Endodermal cell (in vitro differentiated cells): ENCODE results near the gene SNTA1. TPM values are rescaled to one million over a fixed set of nuclear protein-coding genes. Genes with fewer than 3 reads are reported as not detected.
A peak's percentile ranks its signal among the peaks of the same experiment; 100 is the strongest.

Experiments used
- DNase-seq: peaks from one replicate; pipeline ENCODE4 v3.0.0-alpha.2; 2017
- H3K27ac ChIP-seq: 2 replicates; pipeline ENCODE4 v1.5.1; 2013; ENCODE audit warnings: mild to moderate bottlenecking, low read depth, low read length, moderate library complexity
- H3K27me3 ChIP-seq: 2 replicates; pipeline ENCODE4 v1.6.1; 2013; ENCODE audit warnings: mild to moderate bottlenecking, low read length, moderate library complexity; ENCODE audit not compliant: insufficient read depth, control insufficient read depth, poor library complexity, severe bottlenecking
- H3K36me3 ChIP-seq: 2 replicates; pipeline ENCODE4 v1.7.0; 2013; ENCODE audit warnings: mild to moderate bottlenecking, low read length, moderate library complexity; ENCODE audit not compliant: control insufficient read depth, insufficient read depth
- H3K4me1 ChIP-seq: one replicate; pipeline ENCODE4 v1.7.0; 2013; ENCODE audit warnings: low read length; ENCODE audit not compliant: control insufficient read depth, insufficient read depth
- H3K4me3 ChIP-seq: 2 replicates; pipeline ENCODE4 v1.5.1; 2013; ENCODE audit warnings: mild to moderate bottlenecking, low read length, moderate library complexity
- H3K9ac ChIP-seq: 2 replicates; pipeline ENCODE4 v1.6.1; 2013; ENCODE audit warnings: mild to moderate bottlenecking, low read length, moderate library complexity; ENCODE audit not compliant: poor library complexity, severe bottlenecking; ENCODE audit errors: extremely low read depth
- H3K9me3 ChIP-seq: 2 replicates; pipeline ENCODE4 v1.6.1; 2013; ENCODE audit warnings: mild to moderate bottlenecking, low read length, moderate library complexity; ENCODE audit not compliant: control insufficient read depth
- H3K27ac Mint-ChIP-seq: 2 replicates; pipeline ENCODE4 v1.8.0; 2020; ENCODE audit warnings: mixed read lengths
- H3K27me3 Mint-ChIP-seq: 2 replicates; pipeline ENCODE4 v1.8.0; 2021; ENCODE audit warnings: mild to moderate bottlenecking, mixed read lengths; ENCODE audit not compliant: insufficient read depth
- H3K36me3 Mint-ChIP-seq: 2 replicates; pipeline ENCODE4 v1.8.0; 2020; ENCODE audit warnings: low read depth, mixed read lengths
- H3K4me1 Mint-ChIP-seq: 2 replicates; pipeline ENCODE4 v1.8.0; 2020; ENCODE audit warnings: mixed read lengths
- H3K4me3 Mint-ChIP-seq: 2 replicates; pipeline ENCODE4 v1.8.0; 2020; ENCODE audit warnings: mild to moderate bottlenecking, moderate library complexity, mixed read lengths
- H3K9me3 Mint-ChIP-seq: 2 replicates; pipeline ENCODE4 v1.8.0; 2020; ENCODE audit warnings: mild to moderate bottlenecking, mixed read lengths
- WGBS, 2 experiments: methylation state at CpG; one replicate each; pipeline versions ENCODE4 v1.1.5 to v1.1.7; 2013; ENCODE audit warnings: missing lambda C conversion rate in 2 of 2, mixed read lengths in 1 of 2; ENCODE audit not compliant: insufficient coverage in 1 of 2, insufficient read length in 1 of 2; 5-methylcytosine and 5-hydroxymethylcytosine counted together
- total RNA-seq, 2 donors: library from RNA; stranded (reverse); fragmentation: NEBNext Ultra II Directional in 1 of 2; extraction: Animal tissue kit (Norgen Biotek cat#: 25700) in 1 of 2; gene quantifications; 2 replicates in 1 of 2; 3 replicates in 1 of 2; pipeline ENCODE4 v1.2.1, GENCODE V29; 2021
- TF ChIP-seq, protein P1 (sequence below): fragments of 200-600 bp; sonication (generic); conservative IDR thresholded peaks from 2 replicates; pipeline ENCODE4 v1.5.0; 2021; ENCODE audit warnings: antibody characterized with exemption, mild to moderate bottlenecking

SNTA1 gene
- total RNA-seq, 2 donors from 2014 or later: 4.6 to 8.2 TPM

- Histone ChIP-seq H3K4me3 (no peak overlapping the region), H3K36me3 (no peaks in the 10 kb centered on the region), H3K9ac (no peak overlapping the region), H3K9me3 (no peaks in the 10 kb centered on the region), H3K27me3 (no peaks in the 10 kb centered on the region), H3K27ac (no peak overlapping the region), H3K4me1 (no peaks in the 10 kb centered on the region)
- H3K27ac Mint-ChIP-seq: no peak overlapping the region
- peaks cover 2% of the 10 kb centered on the region for H3K36me3 Mint-ChIP-seq
- WGBS, 2 experiments: 76 to 86% methylated on average over 4 to 7 of the region's 7 CpGs
- no peak overlapping the region for H3K4me3 Mint-ChIP-seq
- peaks cover 4% of the 10 kb centered on the region for H3K4me1 Mint-ChIP-seq
- TF ChIP-seq, protein P1, sequence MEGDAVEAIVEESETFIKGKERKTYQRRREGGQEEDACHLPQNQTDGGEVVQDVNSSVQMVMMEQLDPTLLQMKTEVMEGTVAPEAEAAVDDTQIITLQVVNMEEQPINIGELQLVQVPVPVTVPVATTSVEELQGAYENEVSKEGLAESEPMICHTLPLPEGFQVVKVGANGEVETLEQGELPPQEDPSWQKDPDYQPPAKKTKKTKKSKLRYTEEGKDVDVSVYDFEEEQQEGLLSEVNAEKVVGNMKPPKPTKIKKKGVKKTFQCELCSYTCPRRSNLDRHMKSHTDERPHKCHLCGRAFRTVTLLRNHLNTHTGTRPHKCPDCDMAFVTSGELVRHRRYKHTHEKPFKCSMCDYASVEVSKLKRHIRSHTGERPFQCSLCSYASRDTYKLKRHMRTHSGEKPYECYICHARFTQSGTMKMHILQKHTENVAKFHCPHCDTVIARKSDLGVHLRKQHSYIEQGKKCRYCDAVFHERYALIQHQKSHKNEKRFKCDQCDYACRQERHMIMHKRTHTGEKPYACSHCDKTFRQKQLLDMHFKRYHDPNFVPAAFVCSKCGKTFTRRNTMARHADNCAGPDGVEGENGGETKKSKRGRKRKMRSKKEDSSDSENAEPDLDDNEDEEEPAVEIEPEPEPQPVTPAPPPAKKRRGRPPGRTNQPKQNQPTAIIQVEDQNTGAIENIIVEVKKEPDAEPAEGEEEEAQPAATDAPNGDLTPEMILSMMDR: no peak
- H3K27me3 Mint-ChIP-seq: no peaks in the 10 kb centered on the region
- DNase-seq: no peak
- H3K9me3 Mint-ChIP-seq: no peaks in the 10 kb centered on the region
These were observed 24.2 kb downstream of the SNTA1 start for GRCh38 chr20:33419140-33419974.

- Histone ChIP-seq H3K9ac (no peak overlapping the region), H3K4me1 (no peaks in the 10 kb centered on the region), H3K9me3 (no peaks in the 10 kb centered on the region), H3K4me3 (no peak overlapping the region), H3K36me3 (no peaks in the 10 kb centered on the region), H3K27ac (no peak overlapping the region), H3K27me3 (no peaks in the 10 kb centered on the region)
- Mint-ChIP-seq H3K27ac (no peak overlapping the region), H3K4me1 (peaks cover 4% of the 10 kb centered on the region), H3K4me3 (no peak overlapping the region), H3K9me3 (no peaks in the 10 kb centered on the region), H3K36me3 (peaks cover 2% of the 10 kb centered on the region), H3K27me3 (no peaks in the 10 kb centered on the region)
- WGBS, 2 experiments: 93% methylated on average over 3 of the region's 3 CpGs; no CpG with 5 or more reads in 1 of the 2 experiments
- no peak for DNase-seq
- TF ChIP-seq, protein P1: no peak
These were observed 25.5 kb downstream of the SNTA1 start for GRCh38 chr20:33418033-33418432.

DNA sequence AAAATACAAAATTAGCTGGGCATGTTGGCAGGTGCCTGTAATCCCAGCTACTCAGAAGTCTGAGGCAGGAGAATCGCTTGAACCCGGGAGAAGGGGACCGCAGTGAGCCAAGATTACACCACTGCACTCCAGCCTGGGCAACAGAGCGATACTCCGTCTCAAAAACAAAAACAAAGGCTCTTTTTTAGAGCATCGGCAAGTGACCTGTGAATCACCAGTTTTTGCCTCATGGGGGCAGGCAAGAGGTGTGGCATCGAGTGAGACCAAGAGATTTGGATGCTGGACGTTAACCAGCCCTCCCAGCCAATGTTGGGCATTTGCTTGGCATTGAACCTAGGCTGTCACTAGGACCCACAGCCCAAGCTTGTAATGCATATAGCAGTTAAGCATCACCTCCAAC is 27.6 kb downstream of the SNTA1 start:
- no peaks in the 10 kb centered on the region for H3K4me1 ChIP-seq
- H3K36me3 ChIP-seq: no peaks in the 10 kb centered on the region
- no peak overlapping the region for H3K4me3 Mint-ChIP-seq
- peaks cover 2% of the 10 kb centered on the region for H3K36me3 Mint-ChIP-seq
- TF ChIP-seq, protein P1: peak; percentile 88
- 66 to 71% methylated on average over 7 to 8 of the region's 8 CpGs for WGBS, 2 experiments
- H3K27ac ChIP-seq: no peak overlapping the region
- H3K9me3 ChIP-seq: no peaks in the 10 kb centered on the region
- DNase-seq: peak; percentile 80
- no peak overlapping the region for H3K9ac ChIP-seq
- H3K27me3 Mint-ChIP-seq: no peaks in the 10 kb centered on the region
- H3K9me3 Mint-ChIP-seq: no peaks in the 10 kb centered on the region
- no peaks in the 10 kb centered on the region for H3K27me3 ChIP-seq
- no peak overlapping the region for H3K27ac Mint-ChIP-seq
- H3K4me3 ChIP-seq: no peak overlapping the region
- peaks cover 4% of the 10 kb centered on the region for H3K4me1 Mint-ChIP-seq
